ENCODE measurements around the gene VSTM2L. TPM values are rescaled to one million over a fixed set of nuclear protein-coding genes. Genes with fewer than 3 reads are reported as not detected.

Gene VSTM2L
- total RNA-seq, 1 donor from 2014 or later = 2.9 TPM

- H3K4me3 ChIP-seq = no peak overlapping the region
- H3K4me1 ChIP-seq = peaks cover 28% of the 10 kb centered on the region
- Mint-ChIP-seq H3K4me1 (peaks cover 65% of the 10 kb centered on the region), H3K36me3 (peaks cover 18% of the 10 kb centered on the region), H3K27ac (no peak overlapping the region), H3K9me3 (no peaks in the 10 kb centered on the region), H3K4me3 (no peak overlapping the region), H3K27me3 (ENCODE audit: insufficient read depth, low read depth) (no peaks in the 10 kb centered on the region)
- peaks cover 5% of the 10 kb centered on the region for H4K20me1 ChIP-seq (ENCODE audit: low read depth)
- TF ChIP-seq EZH2phosphoT487 (IDR thresholded peaks at IDR 0.05) (no peak), EZH2 (IDR thresholded peaks at IDR 0.05) (no peak), CTCF (IDR thresholded peaks at IDR 0.05) (no peak)
- H3K4me2 ChIP-seq = no peak overlapping the region
- no peak overlapping the region for H3K9ac ChIP-seq
- no peaks in the 10 kb centered on the region for H3K36me3 ChIP-seq
- no peak overlapping the region for H2AFZ ChIP-seq (replicated peaks)
- no peak for DNase-seq (ENCODE audit: low spot score)
- H3K27ac ChIP-seq = peak overlapping the region; percentile 13
- peaks cover 32% of the 10 kb centered on the region for H3F3A ChIP-seq (ENCODE audit: low read depth)
- H3K27me3 ChIP-seq = no peaks in the 10 kb centered on the region
- H3K79me2 ChIP-seq (ENCODE audit: low read depth) = no peaks in the 10 kb centered on the region
- H3K9me3 ChIP-seq (ENCODE audit: low read depth) = no peaks in the 10 kb centered on the region
Observed at GRCh38 chr20:37984018-37984785, 81.3 kb downstream of the VSTM2L start.

DNA sequence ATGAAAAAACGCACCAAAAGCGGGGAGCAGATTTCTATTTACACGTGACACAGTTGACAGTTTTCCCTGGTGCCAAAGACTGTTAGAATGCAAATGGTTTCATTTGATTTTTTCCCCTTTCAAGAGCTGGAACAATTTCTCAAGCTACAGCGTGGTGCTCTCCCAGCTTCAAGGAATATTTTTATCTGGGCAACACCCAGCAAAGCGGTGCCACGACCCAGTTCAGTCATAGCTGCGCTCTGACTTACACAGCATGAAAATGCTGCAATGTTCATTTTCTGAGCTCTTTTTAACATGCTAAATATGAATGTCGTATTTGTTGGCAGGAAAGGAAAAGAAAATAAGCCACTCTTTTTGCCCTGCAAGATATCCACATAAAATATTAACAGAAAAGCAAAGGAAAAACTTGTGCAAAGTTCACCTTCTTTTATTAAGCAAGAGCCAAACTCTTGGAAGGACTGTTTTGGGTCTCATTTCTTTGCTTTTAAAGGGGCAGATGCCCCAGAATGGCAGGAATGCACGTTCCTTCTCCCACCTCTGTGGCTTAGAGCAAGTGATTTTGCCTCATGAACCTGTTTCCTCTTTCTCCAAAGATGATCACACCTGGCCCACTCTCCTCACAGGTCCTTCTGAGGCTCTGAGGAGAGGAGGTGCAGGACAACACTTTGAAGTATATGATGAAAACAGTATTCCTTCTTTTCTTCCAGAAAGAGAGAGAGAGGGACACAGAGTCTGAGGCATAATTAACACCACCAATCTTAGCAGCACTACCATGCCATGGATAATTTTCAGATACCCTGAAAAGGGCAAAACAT lies 83.3 kb downstream of the VSTM2L start:
- no peaks in the 10 kb centered on the region for H3K9me3 Mint-ChIP-seq
- H3K4me2 ChIP-seq = peak overlapping the region; percentile 21
- H3K27me3 ChIP-seq = no peaks in the 10 kb centered on the region
- peaks cover 20% of the 10 kb centered on the region for H3K36me3 Mint-ChIP-seq
- peaks cover 5% of the 10 kb centered on the region for H4K20me1 ChIP-seq (ENCODE audit: low read depth)
- no peak overlapping the region for H3K4me3 Mint-ChIP-seq
- H3K79me2 ChIP-seq (ENCODE audit: low read depth) = no peaks in the 10 kb centered on the region
- TF ChIP-seq CTCF (IDR thresholded peaks at IDR 0.05) = no peak
- no peak for TF ChIP-seq EZH2 (IDR thresholded peaks at IDR 0.05)
- H3K4me1 ChIP-seq = peaks cover 19% of the 10 kb centered on the region
- no peak overlapping the region for H3K4me3 ChIP-seq
- no peak overlapping the region for H2AFZ ChIP-seq (replicated peaks)
- peaks cover 19% of the 10 kb centered on the region for H3F3A ChIP-seq (ENCODE audit: low read depth)
- no peaks in the 10 kb centered on the region for H3K36me3 ChIP-seq
- H3K9me3 ChIP-seq (ENCODE audit: low read depth) = no peaks in the 10 kb centered on the region
- DNase-seq (ENCODE audit: low spot score) = no peak
- H3K4me1 Mint-ChIP-seq = peaks cover 57% of the 10 kb centered on the region
- H3K9ac ChIP-seq = peak overlapping the region; percentile 1
- H3K27ac Mint-ChIP-seq = peak overlapping the region; percentile 39
- no peak overlapping the region for H3K27ac ChIP-seq
- H3K27me3 Mint-ChIP-seq (ENCODE audit: insufficient read depth, low read depth) = no peaks in the 10 kb centered on the region

DNA sequence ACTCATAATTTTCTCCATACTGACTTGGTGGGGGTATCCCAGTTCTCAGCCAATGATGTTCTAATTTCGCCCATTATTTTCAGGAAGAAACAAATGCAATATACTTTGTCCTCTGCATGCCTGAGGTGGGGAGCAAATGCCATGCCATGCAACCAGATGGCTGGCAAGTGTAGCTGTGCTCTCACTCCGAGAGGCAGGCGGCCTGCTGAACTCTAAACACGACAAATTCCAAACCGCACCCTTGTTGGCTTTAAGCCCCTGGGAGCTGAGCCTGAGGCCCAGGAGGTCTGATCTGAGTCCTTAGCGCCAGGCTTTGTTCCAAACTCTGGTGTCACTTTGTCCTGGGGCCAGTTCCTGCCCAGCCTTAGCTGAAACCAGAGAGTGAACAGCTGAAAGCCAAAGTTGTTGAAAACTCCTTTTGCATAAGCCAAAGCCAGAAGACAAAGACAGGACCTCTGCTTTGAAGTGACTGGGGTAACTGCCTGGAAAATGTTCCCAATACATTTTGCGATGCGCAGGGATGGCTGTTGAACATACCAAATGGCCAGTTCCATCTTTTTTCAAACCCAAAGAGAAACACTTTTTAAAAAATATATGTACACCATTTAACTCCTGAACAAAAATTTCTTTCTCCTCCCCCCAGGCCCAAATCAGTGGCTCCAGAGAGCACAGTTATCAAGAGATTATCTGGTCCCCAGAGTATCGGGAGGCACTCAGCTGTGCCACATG lies 84.1 kb downstream of the VSTM2L start:
- H3K79me2 ChIP-seq (ENCODE audit: low read depth) = no peaks in the 10 kb centered on the region
- H3K36me3 Mint-ChIP-seq = peaks cover 18% of the 10 kb centered on the region
- peak overlapping the region; percentile 98 for H3K27ac Mint-ChIP-seq
- H3K4me1 Mint-ChIP-seq = peaks cover 56% of the 10 kb centered on the region
- peaks cover 5% of the 10 kb centered on the region for H4K20me1 ChIP-seq (ENCODE audit: low read depth)
- H3K36me3 ChIP-seq = no peaks in the 10 kb centered on the region
- no peaks in the 10 kb centered on the region for H3K9me3 ChIP-seq (ENCODE audit: low read depth)
- H3K27me3 ChIP-seq = no peaks in the 10 kb centered on the region
- no peak overlapping the region for H2AFZ ChIP-seq (replicated peaks)
- H3K4me1 ChIP-seq = peaks cover 19% of the 10 kb centered on the region
- peak overlapping the region; percentile 50 for H3K27ac ChIP-seq
- H3K27me3 Mint-ChIP-seq (ENCODE audit: insufficient read depth, low read depth) = no peaks in the 10 kb centered on the region
- peak overlapping the region; percentile 21 for H3K4me2 ChIP-seq
- H3K4me3 Mint-ChIP-seq = peak overlapping the region; percentile 57
- H3K4me3 ChIP-seq = no peak overlapping the region
- DNase-seq (ENCODE audit: low spot score) = peak; percentile 60
- no peaks in the 10 kb centered on the region for H3K9me3 Mint-ChIP-seq
- peak overlapping the region; percentile 1 for H3K9ac ChIP-seq
- peaks cover 16% of the 10 kb centered on the region for H3F3A ChIP-seq (ENCODE audit: low read depth)
- TF ChIP-seq CTCF (IDR thresholded peaks at IDR 0.05) = no peak
- no peak for TF ChIP-seq EZH2phosphoT487 (IDR thresholded peaks at IDR 0.05)
- no peak for TF ChIP-seq EZH2 (IDR thresholded peaks at IDR 0.05)
